Activated naive CD8-positive, alpha-beta T cell treated with anti-CD3 and anti-CD28 coated beads, Interleukin-2, amount 10 ng/mL, durations not matched to agents 7 days and 5 days (primary cell): Measurements from ENCODE around the gene PCP2. TPM values are rescaled to one million over a fixed set of nuclear protein-coding genes. Genes with fewer than 3 reads are reported as not detected.

Experiments used
- ATAC-seq: fragments of 150-1000 bp; cut with Tn5 transposase; one replicate; pipeline ENCODE4 v1.10.0; 2021; ENCODE audit warnings: low read depth, moderate library complexity
- POLR2A ChIA-PET: fragments of 350-600 bp; sonication (Branson Sonifier 250); formaldehyde crosslinking; loops from one replicate; lab custom pipeline; 2021; ENCODE audit warnings: antibody characterized with exemption; lab: Charles Lee
- DNase-seq: peaks from one replicate; pipeline ENCODE4 v3.0.0; 2021
- H3K27ac Mint-ChIP-seq: one replicate; pipeline ENCODE4 v1.8.0; 2022; ENCODE audit warnings: mild to moderate bottlenecking, mixed read lengths
- H3K27me3 Mint-ChIP-seq: one replicate; pipeline ENCODE4 v1.8.0; 2022; ENCODE audit warnings: mild to moderate bottlenecking, moderate library complexity, mixed read lengths
- H3K36me3 Mint-ChIP-seq: one replicate; pipeline ENCODE4 v1.8.0; 2021; ENCODE audit warnings: mild to moderate bottlenecking, mixed read lengths
- H3K4me1 Mint-ChIP-seq: one replicate; pipeline ENCODE4 v1.8.0; 2021; ENCODE audit warnings: mixed read lengths
- H3K4me3 Mint-ChIP-seq: one replicate; pipeline ENCODE4 v1.8.0; 2022; ENCODE audit warnings: mild to moderate bottlenecking, moderate library complexity, mixed read lengths
- H3K9me3 Mint-ChIP-seq: one replicate; pipeline ENCODE4 v1.8.0; 2021; ENCODE audit warnings: mixed read lengths
- total RNA-seq, 2 experiments: library from RNA; stranded (reverse); gene quantifications; one replicate each; pipeline ENCODE4 v1.2.3, GENCODE V29; 2021

Gene PCP2
- total RNA-seq, 2 experiments from 2014 or later = 2.6 to 4.8 TPM

DNA sequence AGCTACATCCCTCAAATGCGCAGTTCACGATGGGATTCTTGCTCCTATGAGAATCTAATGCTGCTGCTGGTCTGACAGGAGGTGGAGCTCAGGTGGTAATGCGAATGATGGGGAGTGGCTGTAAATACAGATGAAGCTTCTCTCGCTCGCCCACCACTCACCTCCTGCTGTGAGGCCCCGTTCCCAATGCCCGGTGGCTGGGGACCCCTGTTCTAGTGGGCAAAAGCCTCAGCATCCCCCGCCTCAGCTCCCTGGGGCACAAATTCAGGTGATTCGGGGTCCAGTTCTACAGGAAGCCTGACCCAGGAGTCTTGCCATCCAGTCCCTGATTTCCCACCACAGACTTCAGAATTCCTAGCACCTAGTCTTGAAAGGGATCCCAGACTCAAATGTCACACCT is 39.0 kb upstream of the PCP2 start:
- Mint-ChIP-seq H3K27ac (no peak overlapping the region), H3K27me3 (peaks cover 28% of the 10 kb centered on the region), H3K36me3 (no peaks in the 10 kb centered on the region), H3K4me3 (no peak overlapping the region), H3K9me3 (no peaks in the 10 kb centered on the region), H3K4me1 (peaks cover 42% of the 10 kb centered on the region)
- DNase-seq = no peak
- POLR2A ChIA-PET = no interaction called here
- ATAC-seq = no peak

- ATAC-seq = no peak
- no peaks in the 10 kb centered on the region for H3K36me3 Mint-ChIP-seq
- H3K27me3 Mint-ChIP-seq = peaks cover 22% of the 10 kb centered on the region
- H3K27ac Mint-ChIP-seq = peak overlapping the region; percentile 86
- H3K9me3 Mint-ChIP-seq = no peaks in the 10 kb centered on the region
- POLR2A ChIA-PET = interaction anchor here (0.6 to 4.0 kb wide), 3 partner anchors 10 to 18 kb away, joined by 5 to 33 read pairs (median 9); partner anchors contain the start of gene TRAPPC5
- peaks cover 26% of the 10 kb centered on the region for H3K4me1 Mint-ChIP-seq
- H3K4me3 Mint-ChIP-seq = peak overlapping the region; percentile 79
- no peak for DNase-seq
Observed at GRCh38 chr19:7670790-7671189, 37.3 kb upstream of the PCP2 start.

- H3K4me3 Mint-ChIP-seq = peak overlapping the region; percentile 79
- H3K27ac Mint-ChIP-seq = peak overlapping the region; percentile 86
- POLR2A ChIA-PET = interaction anchor here (0.6 to 4.0 kb wide), 3 partner anchors 11 to 17 kb away, joined by 5 to 33 read pairs (median 9); partner anchors contain the start of gene TRAPPC5
- ATAC-seq (peak; percentile 81), DNase-seq (peak; percentile 75)
- no peaks in the 10 kb centered on the region for H3K9me3 Mint-ChIP-seq
- peaks cover 24% of the 10 kb centered on the region for H3K4me1 Mint-ChIP-seq
- H3K27me3 Mint-ChIP-seq = peaks cover 22% of the 10 kb centered on the region
- H3K36me3 Mint-ChIP-seq = no peaks in the 10 kb centered on the region
Observed at GRCh38 chr19:7670150-7670783, 36.7 kb upstream of the PCP2 start.

GRCh38 chr19:7669641-7670040 is 36.1 kb upstream of the PCP2 start:
- peak overlapping the region; percentile 88 for H3K27ac Mint-ChIP-seq
- no peak for DNase-seq
- H3K27me3 Mint-ChIP-seq = peaks cover 22% of the 10 kb centered on the region
- no peaks in the 10 kb centered on the region for H3K9me3 Mint-ChIP-seq
- peaks cover 24% of the 10 kb centered on the region for H3K4me1 Mint-ChIP-seq
- H3K36me3 Mint-ChIP-seq = no peaks in the 10 kb centered on the region
- POLR2A ChIA-PET = interaction anchor here (1.2 to 4.0 kb wide), 4 partner anchors 11 to 40 kb away, joined by 3 to 33 read pairs (median 6); partner anchors contain the start of genes PET100, TRAPPC5 and XAB2
- ATAC-seq = no peak
- peak overlapping the region; percentile 79 for H3K4me3 Mint-ChIP-seq

GRCh38 chr19:7668842-7669241 is 35.3 kb upstream of the PCP2 start, which contains the start of gene RETN:
Gene RETN, plus strand, starts transcription at chr19:7669049. Its CDS starts 278 bp downstream, at chr19:7669327.
- H3K9me3 Mint-ChIP-seq = no peaks in the 10 kb centered on the region
- peaks cover 16% of the 10 kb centered on the region for H3K4me1 Mint-ChIP-seq
- H3K27me3 Mint-ChIP-seq = peaks cover 20% of the 10 kb centered on the region
- H3K27ac Mint-ChIP-seq = peak within 1 kb of the TSS; percentile 88
- POLR2A ChIA-PET = interaction anchor here (0.6 to 4.0 kb wide), 5 partner anchors 12 to 113 kb away, joined by 3 to 33 read pairs (median 4); partner anchors contain the start of genes PET100, TRAPPC5 and XAB2
- no peak for DNase-seq
- peak; percentile 37 for ATAC-seq
- H3K4me3 Mint-ChIP-seq = peak within 1 kb of the TSS; percentile 79
- no peaks in the 10 kb centered on the region for H3K36me3 Mint-ChIP-seq

DNA sequence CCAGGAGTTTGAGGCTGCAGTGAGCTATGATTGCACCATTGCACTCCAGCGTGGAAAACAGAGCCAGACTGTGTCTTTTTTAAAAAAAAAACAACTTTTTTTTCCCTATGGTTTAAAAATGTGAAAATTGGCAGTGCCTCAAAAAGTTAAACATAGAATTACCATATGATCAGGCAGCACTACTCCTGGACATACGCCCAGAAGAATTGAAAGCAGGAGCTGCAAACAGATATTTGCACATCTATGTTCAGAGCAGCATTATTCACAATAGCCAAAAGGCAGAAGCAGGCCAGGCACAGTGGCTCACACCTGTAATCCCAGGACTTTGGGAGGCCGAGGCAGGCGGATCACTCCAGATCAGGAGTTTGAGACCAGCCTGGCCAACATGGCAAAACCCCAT is 31.6 kb upstream of the PCP2 start:
- H3K27ac Mint-ChIP-seq = no peak overlapping the region
- POLR2A ChIA-PET = interaction anchor here (0.5 kb wide), 1 partner anchor 13 kb away, joined by 4 read pairs; no protein-coding TSS in a partner anchor
- H3K27me3 Mint-ChIP-seq = peaks cover 6% of the 10 kb centered on the region
- no peaks in the 10 kb centered on the region for H3K9me3 Mint-ChIP-seq
- no peak overlapping the region for H3K4me3 Mint-ChIP-seq
- H3K36me3 Mint-ChIP-seq = no peaks in the 10 kb centered on the region
- H3K4me1 Mint-ChIP-seq = peaks cover 8% of the 10 kb centered on the region
- ATAC-seq = no peak
- DNase-seq = no peak

DNA sequence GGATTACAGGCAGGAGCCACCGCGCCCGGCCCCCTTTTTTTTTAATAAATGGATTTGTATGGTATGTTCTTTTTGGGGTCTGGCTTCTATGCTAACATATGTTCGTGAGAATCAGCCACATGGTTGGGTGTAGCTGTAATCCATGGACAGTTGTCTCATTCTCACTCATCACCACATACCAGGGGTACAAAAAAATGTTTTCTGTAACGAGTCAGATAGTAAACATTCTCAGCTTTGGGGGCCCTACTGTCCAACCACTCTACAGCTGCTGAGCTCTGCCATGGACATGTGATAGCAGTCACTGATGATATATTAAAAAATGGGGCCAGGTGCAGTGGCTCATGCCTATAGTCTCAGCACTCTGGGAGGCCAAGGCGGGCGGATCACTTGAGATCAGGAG is 30.2 kb upstream of the PCP2 start:
- Mint-ChIP-seq H3K9me3 (no peaks in the 10 kb centered on the region), H3K27ac (no peak overlapping the region), H3K4me1 (peaks cover 1% of the 10 kb centered on the region), H3K36me3 (no peaks in the 10 kb centered on the region), H3K27me3 (peaks cover 3% of the 10 kb centered on the region), H3K4me3 (no peak overlapping the region)
- ATAC-seq (no peak), DNase-seq (no peak)
- POLR2A ChIA-PET = no interaction called here

- Mint-ChIP-seq H3K27me3 (peaks cover 3% of the 10 kb centered on the region), H3K27ac (no peak overlapping the region), H3K9me3 (no peaks in the 10 kb centered on the region), H3K36me3 (no peaks in the 10 kb centered on the region), H3K4me1 (peaks cover 9% of the 10 kb centered on the region), H3K4me3 (no peak overlapping the region)
- POLR2A ChIA-PET = interaction anchor here (0.7 kb wide), 1 partner anchor 219 kb away, joined by 3 read pairs; no protein-coding TSS in a partner anchor
- DNase-seq (no peak), ATAC-seq (no peak)
Observed at GRCh38 chr19:7662657-7663056, 29.1 kb upstream of the PCP2 start.

GRCh38 chr19:7661744-7662538 is 28.4 kb upstream of the PCP2 start:
- H3K4me1 Mint-ChIP-seq = peaks cover 16% of the 10 kb centered on the region
- peaks cover 3% of the 10 kb centered on the region for H3K27me3 Mint-ChIP-seq
- peak overlapping the region; percentile 30 for H3K27ac Mint-ChIP-seq
- no peaks in the 10 kb centered on the region for H3K9me3 Mint-ChIP-seq
- DNase-seq (no peak), ATAC-seq (no peak)
- H3K36me3 Mint-ChIP-seq = no peaks in the 10 kb centered on the region
- H3K4me3 Mint-ChIP-seq = no peak overlapping the region
- POLR2A ChIA-PET = no interaction called here

DNA sequence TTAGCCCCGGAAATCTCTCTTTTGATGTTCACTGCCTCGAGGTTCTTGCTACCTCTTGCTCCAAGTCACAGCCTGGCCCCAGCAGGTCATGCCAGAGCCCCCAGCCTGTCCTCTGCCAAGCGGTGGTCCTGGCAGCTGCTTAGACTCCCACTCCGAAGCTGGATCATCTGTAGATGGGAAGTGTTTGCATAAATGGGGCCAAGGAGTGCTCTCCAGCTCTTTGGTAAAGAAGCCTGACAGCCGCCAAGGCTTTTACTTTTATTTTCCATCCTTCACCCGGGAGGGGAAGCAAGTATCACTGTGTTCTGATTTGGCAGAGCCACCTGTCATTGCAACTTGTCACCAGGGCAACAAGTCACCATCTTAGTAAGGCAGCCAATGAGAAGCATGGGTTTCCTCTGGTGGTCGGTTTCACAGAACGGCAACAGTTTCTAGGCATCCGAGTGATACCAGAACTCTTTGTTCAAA is 24.7 kb upstream of the PCP2 start:
- peaks cover 26% of the 10 kb centered on the region for H3K4me1 Mint-ChIP-seq
- no peaks in the 10 kb centered on the region for H3K9me3 Mint-ChIP-seq
- POLR2A ChIA-PET = interaction anchor here (1.1 to 6.2 kb wide), 4 partner anchors 11 to 29 kb away, joined by 3 to 33 read pairs (median 6); partner anchors contain the start of genes PET100, RETN, STXBP2 and XAB2
- H3K36me3 Mint-ChIP-seq = no peaks in the 10 kb centered on the region
- peak; percentile 89 for ATAC-seq
- H3K4me3 Mint-ChIP-seq = peak overlapping the region; percentile 82
- H3K27me3 Mint-ChIP-seq = no peaks in the 10 kb centered on the region
- peak overlapping the region; percentile 83 for H3K27ac Mint-ChIP-seq
- peak; percentile 61 for DNase-seq

- ATAC-seq = peak; percentile 69
- Mint-ChIP-seq H3K36me3 (no peaks in the 10 kb centered on the region), H3K27me3 (no peaks in the 10 kb centered on the region), H3K27ac (peak overlapping the region; percentile 83), H3K4me1 (peaks cover 28% of the 10 kb centered on the region), H3K4me3 (peak overlapping the region; percentile 82), H3K9me3 (no peaks in the 10 kb centered on the region)
- peak; percentile 62 for DNase-seq
- POLR2A ChIA-PET = interaction anchor here (0.6 to 6.2 kb wide), 6 partner anchors 12 to 256 kb away, joined by 3 to 33 read pairs (median 4); partner anchors contain the start of genes MCEMP1, PET100, RETN and XAB2
Observed at GRCh38 chr19:7657131-7657751, 23.7 kb upstream of the PCP2 start.

GRCh38 chr19:7655581-7655980 is 22.1 kb upstream of the PCP2 start:
- Mint-ChIP-seq H3K4me1 (peaks cover 32% of the 10 kb centered on the region), H3K36me3 (no peaks in the 10 kb centered on the region), H3K27me3 (peaks cover 3% of the 10 kb centered on the region), H3K27ac (no peak overlapping the region), H3K9me3 (no peaks in the 10 kb centered on the region), H3K4me3 (no peak overlapping the region)
- ATAC-seq (no peak), DNase-seq (no peak)
- POLR2A ChIA-PET = interaction anchor here (0.6 to 6.2 kb wide), 3 partner anchors 14 to 87 kb away, joined by 3 to 33 read pairs (median 5); partner anchors contain the start of genes RETN and STXBP2
